Measurements from ENCODE around the gene INPP5A. TPM values are rescaled to one million over a fixed set of nuclear protein-coding genes. Genes with fewer than 3 reads are reported as not detected.

Gene INPP5A
- total and polyA plus RNA-seq, 9 of the 15 experiments (the other 6 are each of a cell fraction or from before 2014, with no cell fraction given): 0.66 to 11.6 (median 7.7) TPM

GRCh38 chr10:132586739-132587138 lies 49.2 kb downstream of the INPP5A start:
- ChIA-PET POLR2A (no interaction called here), CTCF (ENCODE audit: low intra/inter-chr PET ratio) (no interaction called here)
- no TSS peak for BruUV-seq (replicated peaks)
- TF ChIP-seq, protein P1, sequence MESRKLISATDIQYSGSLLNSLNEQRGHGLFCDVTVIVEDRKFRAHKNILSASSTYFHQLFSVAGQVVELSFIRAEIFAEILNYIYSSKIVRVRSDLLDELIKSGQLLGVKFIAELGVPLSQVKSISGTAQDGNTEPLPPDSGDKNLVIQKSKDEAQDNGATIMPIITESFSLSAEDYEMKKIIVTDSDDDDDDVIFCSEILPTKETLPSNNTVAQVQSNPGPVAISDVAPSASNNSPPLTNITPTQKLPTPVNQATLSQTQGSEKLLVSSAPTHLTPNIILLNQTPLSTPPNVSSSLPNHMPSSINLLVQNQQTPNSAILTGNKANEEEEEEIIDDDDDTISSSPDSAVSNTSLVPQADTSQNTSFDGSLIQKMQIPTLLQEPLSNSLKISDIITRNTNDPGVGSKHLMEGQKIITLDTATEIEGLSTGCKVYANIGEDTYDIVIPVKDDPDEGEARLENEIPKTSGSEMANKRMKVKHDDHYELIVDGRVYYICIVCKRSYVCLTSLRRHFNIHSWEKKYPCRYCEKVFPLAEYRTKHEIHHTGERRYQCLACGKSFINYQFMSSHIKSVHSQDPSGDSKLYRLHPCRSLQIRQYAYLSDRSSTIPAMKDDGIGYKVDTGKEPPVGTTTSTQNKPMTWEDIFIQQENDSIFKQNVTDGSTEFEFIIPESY (CRISPR knock-in tag; IDR thresholded peaks at IDR 0.05): peak; percentile 47; the same call in 1 of the 2 replicates
- TF ChIP-seq ZNF140 (CRISPR knock-in tag; IDR thresholded peaks at IDR 0.05): no peak
- H3K27me3 ChIP-seq (ENCODE audit: control insufficient read depth in 2 of 2, insufficient read depth in 2 of 2, low read length in 2 of 2): no peaks in the 10 kb centered on the region
- in situ Hi-C loops (cut with MboI): no loop called here
- H3K4me2 ChIP-seq (ENCODE audit: insufficient read depth, low read length): no peak overlapping the region
- H2AFZ ChIP-seq (ENCODE audit: low read depth, low read length): no peak overlapping the region
- H3K4me1 ChIP-seq (replicated peaks in 1 of 2; ENCODE audit: control insufficient read depth in 2 of 2, insufficient read depth in 2 of 2, low read length in 2 of 2): peaks cover 6 to 29% of the 10 kb centered on the region in 2 experiments; a peak in 4 of 5 replicates
- H3K79me2 ChIP-seq (ENCODE audit: control insufficient read depth, insufficient read depth, low read length): no peaks in the 10 kb centered on the region; the same call in 2 of the 3 replicates
- H3K9ac ChIP-seq (ENCODE audit: insufficient read depth in 1 of 2, low read depth in 2 of 2, low read length in 2 of 2): no peak overlapping the region
- H3K9me3 ChIP-seq (replicated peaks; ENCODE audit: control insufficient read depth, insufficient read depth, low read depth, low read length): no peaks in the 10 kb centered on the region
- intact Hi-C loops (cut with micrococcal nuclease): no loop called here
- no peak for DNase-seq (ENCODE audit: extremely low read depth in 1 of 4, low spot score in 3 of 4)
- H4K20me1 ChIP-seq (replicated peaks; ENCODE audit: control insufficient read depth, insufficient read depth, low read length): no peaks in the 10 kb centered on the region
- ATAC-seq: no peak
- no peak overlapping the region for H3K27ac ChIP-seq (ENCODE audit: extremely low read depth, low read depth, low read length)
- FAIRE-seq: no peak
- H3K36me3 ChIP-seq (ENCODE audit: control insufficient read depth, insufficient read depth, low read length): no peaks in the 10 kb centered on the region
- H3K4me3 ChIP-seq: no peak overlapping the region
- WGBS (ENCODE audit: insufficient coverage, low coverage, missing lambda C conversion rate): 45% methylated on average over 9 of the region's 22 CpGs
- H3K9me1 ChIP-seq (ENCODE audit: control insufficient read depth, insufficient read depth, low read length): no peaks in the 10 kb centered on the region

DNA sequence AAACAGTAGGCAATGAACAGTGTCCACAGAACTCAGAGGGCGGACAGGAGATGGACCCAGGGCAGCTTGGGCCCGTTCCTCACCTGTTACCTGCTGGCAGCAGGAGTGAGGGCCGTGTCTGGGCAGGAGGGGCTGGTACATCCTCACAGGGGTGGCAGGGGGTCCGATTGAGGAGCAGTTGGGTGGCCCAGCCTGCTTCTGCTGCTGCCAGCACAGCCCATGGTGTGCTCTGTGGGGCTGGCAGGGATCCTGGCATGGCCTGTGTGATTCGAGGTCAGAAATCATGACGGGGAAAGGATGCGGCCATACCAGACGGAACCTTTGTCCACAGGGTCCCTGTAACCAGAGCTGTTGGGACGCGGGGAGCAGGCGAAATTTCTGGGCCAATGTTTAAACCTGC lies 49.6 kb downstream of the INPP5A start:
- Histone ChIP-seq H3K9ac (ENCODE audit: insufficient read depth in 1 of 2, low read depth in 2 of 2, low read length in 2 of 2) (no peak overlapping the region), H3K4me3 (no peak overlapping the region), H3K9me3 (replicated peaks; ENCODE audit: control insufficient read depth, insufficient read depth, low read depth, low read length) (no peaks in the 10 kb centered on the region), H3K27ac (ENCODE audit: extremely low read depth, low read depth, low read length) (no peak overlapping the region), H3K27me3 (ENCODE audit: control insufficient read depth in 2 of 2, insufficient read depth in 2 of 2, low read length in 2 of 2) (no peaks in the 10 kb centered on the region), H3K79me2 (ENCODE audit: control insufficient read depth, insufficient read depth, low read length) (no peaks in the 10 kb centered on the region; the same call in 2 of the 3 replicates), H4K20me1 (replicated peaks; ENCODE audit: control insufficient read depth, insufficient read depth, low read length) (no peaks in the 10 kb centered on the region), H3K9me1 (ENCODE audit: control insufficient read depth, insufficient read depth, low read length) (no peaks in the 10 kb centered on the region), H2AFZ (ENCODE audit: low read depth, low read length) (no peak overlapping the region), H3K36me3 (ENCODE audit: control insufficient read depth, insufficient read depth, low read length) (no peaks in the 10 kb centered on the region), H3K4me1 (replicated peaks in 1 of 2; ENCODE audit: control insufficient read depth in 2 of 2, insufficient read depth in 2 of 2, low read length in 2 of 2) (peaks cover 6 to 29% of the 10 kb centered on the region in 2 experiments; a peak in 4 of 5 replicates), H3K4me2 (ENCODE audit: insufficient read depth, low read length) (no peak overlapping the region)
- no TSS peak for BruUV-seq (replicated peaks)
- WGBS (ENCODE audit: insufficient coverage, low coverage, missing lambda C conversion rate): 63% methylated on average over 8 of the region's 11 CpGs
- DNase-seq (ENCODE audit: extremely low read depth in 1 of 4, low spot score in 3 of 4) (no peak), FAIRE-seq (no peak), ATAC-seq (no peak)
- in situ Hi-C loops (cut with MboI) (no loop called here), intact Hi-C loops (cut with micrococcal nuclease) (no loop called here)
- CTCF ChIA-PET (ENCODE audit: low intra/inter-chr PET ratio): no interaction called here
- POLR2A ChIA-PET: no interaction called here
- TF ChIP-seq HOXB6 (CRISPR knock-in tag; IDR thresholded peaks at IDR 0.05; ENCODE audit: borderline replicate concordance) (no peak), ZNF324 (CRISPR knock-in tag; IDR thresholded peaks at IDR 0.05) (no peak)

Measured in K562 (cell line).